GM19463 (cell line): ENCODE results near the gene TMEM184B.
"Not testable (repeated sequence)": the region's sequence is repeated elsewhere in the genome, so short reads cannot be mapped to it uniquely, and the experiment has no call there.

Experiments
- ATAC-seq: cut with Tn5 transposase; IDR thresholded peaks from one replicate; pipeline ENCODE4 v1.9.1; 2021; ENCODE audit warnings: mild to moderate bottlenecking, moderate library complexity; ENCODE audit not compliant: unreplicated experiment

The TMEM184B gene

DNA sequence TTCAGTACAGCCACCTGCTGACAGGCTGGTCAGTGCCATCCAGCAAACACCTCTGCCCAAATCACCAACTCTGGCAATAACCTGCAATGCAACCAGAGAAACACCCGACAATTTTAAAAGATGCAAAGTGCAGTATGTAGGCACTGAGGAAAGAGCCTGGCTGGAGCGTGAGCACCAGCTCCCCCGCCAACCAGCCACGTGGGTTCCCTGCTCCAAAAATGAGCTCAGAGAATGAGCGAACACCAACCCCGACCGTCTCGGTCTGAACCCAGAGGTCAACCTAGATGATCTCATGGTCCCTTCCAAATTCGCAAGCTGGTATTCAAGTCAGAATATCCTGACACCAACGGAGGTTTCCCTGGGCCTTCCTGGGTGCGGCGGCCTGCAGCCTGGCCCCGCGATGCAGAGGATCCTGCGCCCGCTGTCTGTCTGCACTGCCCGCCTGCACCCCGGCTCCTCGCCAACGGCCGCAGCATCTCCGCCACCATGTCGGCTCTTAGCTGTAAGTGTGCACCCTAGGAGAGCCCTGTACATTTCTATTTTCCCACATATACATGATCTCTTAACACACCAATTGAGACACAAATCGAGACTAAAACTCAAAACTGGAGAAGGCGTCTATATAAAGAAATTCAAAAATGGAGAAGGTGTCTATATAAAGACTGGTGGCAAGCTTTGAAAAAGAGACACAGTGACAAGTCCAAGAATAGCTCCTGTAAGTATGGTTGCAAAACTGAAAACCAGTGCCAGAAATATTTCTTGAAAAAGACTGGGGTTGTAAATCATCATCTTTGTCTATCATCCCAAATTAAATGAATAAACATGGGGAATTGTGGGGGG lies 22.8 kb downstream of the TMEM184B start:
- no peak for ATAC-seq

DNA sequence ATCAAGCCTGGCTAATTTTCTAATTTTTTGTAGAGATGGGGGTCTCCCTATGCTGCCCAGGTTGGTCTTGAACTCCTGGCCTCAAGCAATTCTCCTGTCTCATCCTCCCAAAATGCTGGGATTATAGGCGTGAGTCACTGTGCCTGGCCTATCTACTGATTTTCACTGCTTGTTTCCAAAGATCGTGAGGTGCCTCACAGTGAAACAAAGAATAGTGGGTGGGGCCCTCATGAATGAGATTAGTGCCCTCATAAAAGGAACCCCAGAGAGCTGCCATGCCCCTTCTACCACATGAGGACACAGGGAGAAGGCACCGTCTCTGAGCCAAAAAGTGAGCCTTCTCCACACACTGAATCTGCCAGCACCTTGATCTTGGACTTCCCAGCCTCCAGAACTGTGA lies 23.5 kb downstream of the TMEM184B start:
- ATAC-seq, result no peak

- ATAC-seq, result no peak
These were observed 24.5 kb downstream of the TMEM184B start for GRCh38 chr22:38248280-38248679.

DNA sequence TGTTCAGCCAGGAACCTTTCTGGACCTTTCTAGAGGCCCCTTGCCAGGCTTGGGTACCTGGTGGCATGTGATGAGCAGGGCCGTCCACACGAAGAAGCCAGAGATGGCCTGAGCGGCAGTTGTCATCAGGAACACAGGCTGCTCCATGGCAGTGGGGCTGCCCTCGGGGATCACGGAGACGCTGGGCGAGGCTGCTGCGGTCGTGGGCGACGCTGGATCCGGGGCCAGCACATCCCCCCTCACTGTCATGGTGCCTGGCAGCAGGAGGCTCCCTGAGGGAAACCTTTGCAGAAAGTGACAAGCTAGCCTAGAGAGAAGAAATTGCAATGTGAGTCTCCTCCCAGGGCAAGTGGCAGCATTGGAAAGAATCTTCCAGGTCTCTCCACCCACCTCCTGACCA lies 25.1 kb downstream of the TMEM184B start:
- no peak for ATAC-seq

GRCh38 chr22:38246692-38247091 lies 26.1 kb downstream of the TMEM184B start:
- ATAC-seq, result no peak

DNA sequence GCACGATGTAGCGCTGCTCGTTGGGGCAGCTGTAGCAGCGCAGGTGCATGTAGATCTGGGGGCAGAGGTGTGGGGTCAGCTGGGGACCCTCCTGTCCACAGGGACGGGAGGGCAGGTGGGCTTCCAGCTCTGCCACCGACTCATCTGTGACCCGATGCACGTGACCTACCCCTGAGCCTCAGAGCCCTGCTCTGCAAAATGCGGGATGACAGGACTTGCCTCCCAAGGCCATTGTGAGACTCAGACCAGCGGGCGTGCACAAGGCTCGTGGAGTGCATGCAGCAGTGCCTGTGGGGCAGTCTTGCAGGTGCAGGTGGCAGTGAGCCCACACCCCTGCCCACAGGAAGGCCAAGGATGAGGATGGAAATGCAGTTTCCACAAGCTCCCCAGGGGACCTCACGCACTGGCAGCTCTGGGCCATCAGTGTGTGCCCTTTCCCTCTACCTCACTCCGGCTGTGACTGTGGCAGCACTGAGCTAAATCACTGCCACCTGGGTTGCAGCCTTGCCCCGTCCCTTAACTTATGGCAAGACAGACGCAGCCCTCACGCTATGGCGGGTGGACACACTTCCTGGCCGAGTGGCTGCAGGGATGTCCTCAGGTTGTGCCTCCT lies 26.7 kb downstream of the TMEM184B start:
- ATAC-seq, result no peak

GRCh38 chr22:38244106-38244505 lies 28.7 kb downstream of the TMEM184B start:
- ATAC-seq, result no peak

GRCh38 chr22:38243007-38243765 lies 29.6 kb downstream of the TMEM184B start:
- no peak for ATAC-seq

GRCh38 chr22:38240734-38241252 lies 32.0 kb downstream of the TMEM184B start:
- no peak for ATAC-seq

- no peak for ATAC-seq
These were observed 33.6 kb downstream of the TMEM184B start for GRCh38 chr22:38239101-38239761.

GRCh38 chr22:38238519-38239071 lies 34.2 kb downstream of the TMEM184B start:
- ATAC-seq, result no peak

DNA sequence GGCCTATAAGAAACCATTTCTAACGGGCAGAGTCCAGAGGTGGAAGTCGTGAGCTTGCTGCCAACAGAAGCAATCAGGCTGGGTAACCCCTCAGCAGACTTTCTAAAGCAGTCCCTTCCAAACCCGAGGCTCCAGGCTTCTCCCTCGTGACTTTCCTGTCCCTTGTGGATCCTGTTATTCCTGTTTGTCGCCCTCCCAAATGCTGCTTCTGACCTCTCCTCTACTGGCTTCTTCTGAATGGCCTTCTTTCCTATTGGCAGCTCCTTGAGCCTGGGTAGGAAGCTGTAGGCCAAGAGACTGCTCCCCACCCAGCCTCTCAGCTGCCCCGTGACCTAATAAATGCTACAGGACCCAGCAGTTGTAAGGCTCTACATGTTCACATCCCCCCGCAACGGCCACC lies 36.0 kb downstream of the TMEM184B start:
- no peak for ATAC-seq

- ATAC-seq, result no peak
These were observed 37.5 kb downstream of the TMEM184B start for GRCh38 chr22:38235240-38235850.

DNA sequence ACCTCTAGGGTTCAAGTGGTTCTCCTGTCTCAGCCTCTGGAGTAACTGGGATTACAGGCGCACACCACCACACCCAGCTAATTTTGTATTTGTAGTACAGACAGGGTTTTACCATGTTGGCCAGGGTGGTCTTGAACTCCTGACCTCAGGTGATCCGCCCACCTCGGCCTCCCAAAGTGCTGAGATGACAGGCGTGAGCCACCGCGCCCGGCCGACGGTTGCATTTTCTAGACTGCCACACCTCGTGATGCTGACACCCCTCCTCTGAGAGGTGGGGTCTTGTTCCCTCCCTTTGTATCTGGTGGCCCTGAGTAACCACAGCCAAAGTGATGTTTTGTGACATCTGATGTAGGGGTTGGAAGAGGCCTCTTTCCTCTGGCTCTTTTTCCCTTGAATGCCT lies 39.0 kb downstream of the TMEM184B start:
- ATAC-seq, result not testable (repeated sequence)

- ATAC-seq, result no peak
These were observed 39.4 kb downstream of the TMEM184B start for GRCh38 chr22:38233427-38233826.

DNA sequence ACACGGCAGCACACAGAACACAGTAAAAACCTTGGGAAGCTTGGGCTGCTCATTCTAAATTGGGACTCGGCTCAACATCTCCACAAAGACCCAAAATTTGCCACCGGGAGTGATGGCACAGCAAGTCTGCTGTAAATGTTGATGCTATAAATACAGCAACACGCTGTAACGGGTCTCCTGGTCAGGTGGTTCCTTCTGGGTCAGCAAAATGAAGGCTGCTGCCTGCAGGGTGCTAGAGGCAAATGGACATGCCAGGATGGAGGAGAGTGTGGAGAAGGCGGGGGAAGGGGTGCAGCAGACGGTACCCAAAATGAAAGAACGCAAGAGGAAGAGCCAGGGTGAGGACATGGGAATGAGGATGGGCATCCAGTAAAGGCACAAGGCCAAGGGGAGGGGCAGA lies 40.6 kb downstream of the TMEM184B start:
- ATAC-seq, result no peak

GRCh38 chr22:38230916-38231315 lies 41.9 kb downstream of the TMEM184B start:
- no peak for ATAC-seq

- no peak for ATAC-seq
These were observed 42.5 kb downstream of the TMEM184B start for GRCh38 chr22:38230108-38230825.

- no peak for ATAC-seq
These were observed 43.7 kb downstream of the TMEM184B start for GRCh38 chr22:38228873-38229740.
